Epithelial cell of proximal tubule (primary cell): ENCODE results near the gene MYH16. TPM values are rescaled to one million over a fixed set of nuclear protein-coding genes. Genes with fewer than 3 reads are reported as not detected.

Experiments used
- DNase-seq: peaks from one replicate; pipeline ENCODE4 v3.0.0-alpha.2; 2011; ENCODE audit warnings: low read depth
- H3K4me3 ChIP-seq: 2 replicates; pipeline ENCODE4 v1.5.1; 2011; ENCODE audit warnings: low read depth, mild to moderate bottlenecking, low read length
- total RNA-seq: library from RNA; depleted of rRNA; stranded (reverse); fragments of >200 nt; gene quantifications from 2 replicates; pipeline ENCODE4 v1.2.3, GENCODE V29; 2015
- TF ChIP-seq, protein P1 (sequence below): conservative IDR thresholded peaks from 2 replicates; pipeline ENCODE4 v1.5.1; 2012; ENCODE audit warnings: low read depth, mild to moderate bottlenecking, low read length

Gene MYH16
- total RNA-seq, 1 donor from 2014 or later, result 1.0 TPM

GRCh38 chr7:99293167-99293566 lies 20.5 kb downstream of the MYH16 start:
- H3K4me3 ChIP-seq, result no peak overlapping the region
- no peak for DNase-seq
- TF ChIP-seq, protein P1, sequence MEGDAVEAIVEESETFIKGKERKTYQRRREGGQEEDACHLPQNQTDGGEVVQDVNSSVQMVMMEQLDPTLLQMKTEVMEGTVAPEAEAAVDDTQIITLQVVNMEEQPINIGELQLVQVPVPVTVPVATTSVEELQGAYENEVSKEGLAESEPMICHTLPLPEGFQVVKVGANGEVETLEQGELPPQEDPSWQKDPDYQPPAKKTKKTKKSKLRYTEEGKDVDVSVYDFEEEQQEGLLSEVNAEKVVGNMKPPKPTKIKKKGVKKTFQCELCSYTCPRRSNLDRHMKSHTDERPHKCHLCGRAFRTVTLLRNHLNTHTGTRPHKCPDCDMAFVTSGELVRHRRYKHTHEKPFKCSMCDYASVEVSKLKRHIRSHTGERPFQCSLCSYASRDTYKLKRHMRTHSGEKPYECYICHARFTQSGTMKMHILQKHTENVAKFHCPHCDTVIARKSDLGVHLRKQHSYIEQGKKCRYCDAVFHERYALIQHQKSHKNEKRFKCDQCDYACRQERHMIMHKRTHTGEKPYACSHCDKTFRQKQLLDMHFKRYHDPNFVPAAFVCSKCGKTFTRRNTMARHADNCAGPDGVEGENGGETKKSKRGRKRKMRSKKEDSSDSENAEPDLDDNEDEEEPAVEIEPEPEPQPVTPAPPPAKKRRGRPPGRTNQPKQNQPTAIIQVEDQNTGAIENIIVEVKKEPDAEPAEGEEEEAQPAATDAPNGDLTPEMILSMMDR, result no peak

- no peak for DNase-seq
- TF ChIP-seq, protein P1, result no peak
- H3K4me3 ChIP-seq, result no peak overlapping the region
These were observed 21.0 kb downstream of the MYH16 start for GRCh38 chr7:99293650-99294049.

DNA sequence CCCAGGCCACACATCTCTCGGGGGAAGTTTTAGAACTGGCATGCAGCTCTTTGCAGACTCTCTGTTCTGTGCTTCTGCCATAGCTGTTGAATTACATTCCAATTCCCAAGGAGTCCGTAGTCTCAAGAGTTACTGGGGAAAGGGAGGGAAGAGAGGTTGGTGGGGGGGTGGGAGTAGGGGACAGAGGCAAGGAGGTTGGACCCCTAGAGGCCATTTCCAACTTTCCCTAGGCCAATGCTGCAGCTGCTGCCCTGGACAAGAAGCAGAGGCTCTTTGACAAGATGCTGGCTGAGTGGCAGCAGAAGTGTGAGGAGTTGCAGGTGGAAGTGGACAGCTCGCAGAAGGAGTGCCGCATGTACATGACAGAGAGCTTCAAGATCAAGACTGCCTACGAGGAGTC lies 23.8 kb downstream of the MYH16 start:
- DNase-seq, result no peak
- TF ChIP-seq, protein P1, result no peak
- no peak overlapping the region for H3K4me3 ChIP-seq

DNA sequence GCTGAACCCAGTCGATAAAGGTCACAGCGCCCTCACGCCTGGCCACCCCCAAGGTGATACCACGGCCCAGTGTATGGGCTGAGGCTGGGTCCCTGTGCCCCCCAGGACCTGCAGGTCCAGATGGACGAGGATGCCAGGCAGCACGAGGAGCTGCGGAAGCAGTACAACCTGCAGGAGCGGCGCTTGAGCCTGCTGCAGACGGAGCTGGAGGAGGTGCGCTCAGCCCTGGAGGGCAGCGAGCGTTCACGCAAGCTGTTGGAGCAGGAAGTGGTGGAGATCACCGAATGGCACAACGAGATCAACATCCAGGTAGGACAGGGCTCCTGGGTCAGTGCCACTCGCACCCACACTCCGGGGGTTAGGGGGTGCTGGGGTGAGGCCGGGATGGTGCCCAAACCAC lies 28.9 kb downstream of the MYH16 start:
- H3K4me3 ChIP-seq, result no peak overlapping the region
- DNase-seq, result no peak
- TF ChIP-seq, protein P1, result no peak

- TF ChIP-seq, protein P1, result no peak
- DNase-seq, result no peak
These were observed 33.0 kb downstream of the MYH16 start for GRCh38 chr7:99305473-99306260.

GRCh38 chr7:99308461-99309074 lies 35.9 kb downstream of the MYH16 start:
- no peak for DNase-seq
- H3K4me3 ChIP-seq, result no peak overlapping the region
- TF ChIP-seq, protein P1, result no peak

More at GRCh38 chr7:99305473-99306260, 33.0 kb downstream of the MYH16 start:
- no peak overlapping the region for H3K4me3 ChIP-seq
